ENCODE results near the gene THOC2. TPM values are rescaled to one million over a fixed set of nuclear protein-coding genes. Genes with fewer than 3 reads are reported as not detected.

The THOC2 gene
- total and polyA plus RNA-seq, 10 of the 15 experiments (the other 5 are each of a cell fraction or from before 2014, with no cell fraction given), result 64.8 to 136 (median 75.1) TPM

- TF ChIP-seq TARDBP (IDR thresholded peaks at IDR 0.05; ENCODE audit: borderline replicate concordance), result no peak
- no peak for TF ChIP-seq FOXM1 (IDR thresholded peaks at IDR 0.05; ENCODE audit: low read depth, low read length)
Measured at GRCh38 chrX:123617007-123617406, 115.8 kb downstream of the THOC2 start (continued).

GRCh38 chrX:123610915-123611314 is 121.9 kb downstream of the THOC2 start:
- ChIA-PET POLR2A (no interaction called here), RAD21 (ENCODE audit: unreplicated experiment) (interaction anchor here (1.1 kb wide), 1 partner anchor 161 kb away, joined by 3 read pairs; no protein-coding TSS in a partner anchor), CTCF (no interaction called here), SMC1A (ENCODE audit: uncharacterized antibody, unreplicated experiment) (interaction anchor here (1.3 to 3.4 kb wide), 2 partner anchors 13 to 15 kb away, joined by 3 to 13 read pairs; no protein-coding TSS in a partner anchor)
- BruUV-seq (replicated peaks), result no TSS peak
- WGBS (ENCODE audit: insufficient coverage, insufficient replicate concordance, low lambda C conversion rate, missing lambda C conversion rate), result 72% methylated on average over 2 of the region's 2 CpGs
- Histone ChIP-seq H3K27me3 (replicated peaks in 1 of 2; ENCODE audit: control insufficient read depth in 2 of 2, insufficient read depth in 2 of 2, low read length in 1 of 2) (no peaks in the 10 kb centered on the region), H3K9me3 (replicated peaks; ENCODE audit: control insufficient read depth, insufficient read depth, low read length) (no peaks in the 10 kb centered on the region), H2AFZ (ENCODE audit: control insufficient read depth, low read depth, low read length) (no peak overlapping the region), H3K36me3 (ENCODE audit: control insufficient read depth in 2 of 2, insufficient read depth in 2 of 2, low read length in 1 of 2) (peaks cover 0 to 3% of the 10 kb centered on the region in 2 experiments; a peak in 2 of 4 replicates), H3K4me2 (ENCODE audit: control insufficient read depth, insufficient read depth) (no peak overlapping the region), H3K4me1 (ENCODE audit: control insufficient read depth, insufficient read depth, low read length) (no peaks in the 10 kb centered on the region), H4K20me1 (ENCODE audit: control insufficient read depth, insufficient read depth) (no peaks in the 10 kb centered on the region), H3K9ac (ENCODE audit: control insufficient read depth, insufficient read depth, low read length) (no peak overlapping the region), H3K79me2 (ENCODE audit: control insufficient read depth, insufficient read depth, low read length) (no peaks in the 10 kb centered on the region), H3K27ac (ENCODE audit: control insufficient read depth, insufficient read depth) (no peak overlapping the region), H3K4me3 (no peak overlapping the region)
- FAIRE-seq, result no peak
- intact Hi-C loops (cut with micrococcal nuclease; ENCODE audit: unreplicated experiment) (no loop called here), in situ Hi-C loops (cut with MboI) (no loop called here)
- no peak for DNase-seq (ENCODE audit: low read depth, low spot score)
- no peak for ATAC-seq
- TF ChIP-seq HDGF (IDR thresholded peaks at IDR 0.05) (no peak), JUNB (IDR thresholded peaks at IDR 0.05) (no peak), ELK1 (IDR thresholded peaks at IDR 0.05; ENCODE audit: low read depth, low read length) (no peak), ZNF622 (IDR thresholded peaks at IDR 0.05) (no peak), CTCF (IDR thresholded peaks at IDR 0.05 in 2 of 3, conservative IDR thresholded peaks at IDR 0.05 in 1 of 3; ENCODE audit: control insufficient read depth in 2 of 3, extremely low read depth in 1 of 3, insufficient read depth in 1 of 3, low read depth in 3 of 3, low read length in 3 of 3) (no peak), WRNIP1 (IDR thresholded peaks at IDR 0.05; ENCODE audit: borderline replicate concordance, low read depth, low read length) (no peak), IKZF1 (conservative IDR thresholded peaks at IDR 0.05) (no peak), HDAC2 (IDR thresholded peaks at IDR 0.05) (no peak), KLF5 (IDR thresholded peaks at IDR 0.05; ENCODE audit: partially characterized antibody) (no peak), ZZZ3 (IDR thresholded peaks at IDR 0.05; ENCODE audit: control insufficient read depth, insufficient read length, low read depth) (no peak), TCF12 (IDR thresholded peaks at IDR 0.05; ENCODE audit: low read depth, low read length) (no peak), TBL1XR1 (IDR thresholded peaks at IDR 0.05; ENCODE audit: low read depth, low read length) (no peak), IRF3 (IDR thresholded peaks at IDR 0.05) (no peak), MXI1 (IDR thresholded peaks at IDR 0.05; ENCODE audit: low read depth, low read length) (no peak), ZNF384 (IDR thresholded peaks at IDR 0.05; ENCODE audit: borderline replicate concordance, low read depth, low read length) (no peak), BCL3 (IDR thresholded peaks at IDR 0.05; ENCODE audit: borderline replicate concordance, insufficient read depth, low read depth, low read length, poor library complexity, severe bottlenecking) (no peak)

Measured in GM12878 (cell line).